ENCODE measurements around the gene FAM174B. TPM values are rescaled to one million over a fixed set of nuclear protein-coding genes. Genes with fewer than 3 reads are reported as not detected.

FAM174B gene
- total and polyA plus RNA-seq, 12 donors = 3.7 to 16.4 (median 9.9) TPM

DNA sequence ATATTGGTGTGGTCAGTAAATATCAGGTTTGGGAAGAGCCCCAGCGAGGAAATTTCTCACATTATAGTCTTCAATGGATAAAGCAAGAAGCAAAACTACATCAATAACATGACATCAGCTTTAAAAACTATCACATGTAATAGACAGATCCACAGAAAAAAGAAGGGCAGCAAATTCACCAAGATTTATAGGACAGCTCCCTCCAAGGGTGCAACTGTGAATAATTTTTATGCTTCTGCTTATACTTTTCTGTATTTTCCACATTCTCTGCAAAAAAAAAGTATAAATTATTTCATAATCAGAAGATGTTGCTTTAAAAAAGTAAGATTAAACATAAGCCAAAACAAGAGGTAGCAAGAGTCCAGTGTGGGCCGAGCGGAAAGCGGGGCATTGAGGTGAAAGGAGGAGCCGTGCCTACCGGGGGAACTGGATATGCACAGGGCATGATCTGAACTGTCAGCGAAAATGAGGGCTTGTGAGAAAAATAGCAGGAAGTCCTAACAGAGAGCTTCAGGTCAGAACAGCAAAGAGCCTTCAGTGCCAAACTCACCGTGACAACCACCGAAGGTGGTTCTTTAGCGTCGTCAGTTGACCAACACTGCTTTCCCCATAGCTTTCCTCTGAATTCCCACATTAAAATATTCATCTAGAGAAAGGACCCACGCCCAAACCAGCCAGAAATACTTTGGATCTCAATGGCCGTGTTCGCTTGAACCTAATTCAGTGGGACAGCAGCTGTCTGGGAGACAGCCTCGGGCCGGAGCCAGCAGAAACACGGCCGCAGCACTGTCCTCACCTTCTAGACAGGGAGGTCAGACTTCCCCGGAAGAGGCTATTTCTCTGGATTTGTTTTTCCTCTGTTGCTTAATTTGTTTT lies 59.8 kb downstream of the FAM174B start:
- Histone ChIP-seq H3K27ac (peak overlapping the region in 1 of 5 donors; percentile 55), H3K9me3 (replicated peaks in 1 of 3) (no peaks in the 10 kb centered on the region), H3K4me3 (no peak overlapping the region), H3K36me3 (replicated peaks in 1 of 2) (no peaks in the 10 kb centered on the region), H3K4me1 (replicated peaks in 1 of 2) (no peaks in the 10 kb centered on the region), H3K27me3 (no peaks in the 10 kb centered on the region)
- TF ChIP-seq CTCF (IDR thresholded peaks at IDR 0.05) = no peak
- no peak for TF ChIP-seq POLR2A (IDR thresholded peaks at IDR 0.05)
- intact Hi-C loops (cut with DNase I) = no loop called here
- WGBS, 4 donors = 58 to 64% (median 60%) methylated on average over 19 of the region's 19 CpGs
- DNase-seq = peak in 2 of 7 donors; percentile 8 to 36

- no peaks in the 10 kb centered on the region for H3K27me3 ChIP-seq
- no peaks in the 10 kb centered on the region for H3K4me1 ChIP-seq (replicated peaks in 1 of 2)
- 66 to 73% (median 72%) methylated on average over 5 of the region's 5 CpGs for WGBS, 4 donors
- no peaks in the 10 kb centered on the region for H3K9me3 ChIP-seq (replicated peaks in 1 of 3)
- intact Hi-C loops (cut with DNase I) = no loop called here
- TF ChIP-seq CTCF (IDR thresholded peaks at IDR 0.05) = no peak
- no peak for TF ChIP-seq POLR2A (IDR thresholded peaks at IDR 0.05)
- no peaks in the 10 kb centered on the region for H3K36me3 ChIP-seq (replicated peaks in 1 of 2)
- DNase-seq = no peak
- H3K4me3 ChIP-seq = no peak overlapping the region
- H3K27ac ChIP-seq = no peak overlapping the region
Observed at GRCh38 chr15:92591275-92591674, 64.3 kb downstream of the FAM174B start.

DNA sequence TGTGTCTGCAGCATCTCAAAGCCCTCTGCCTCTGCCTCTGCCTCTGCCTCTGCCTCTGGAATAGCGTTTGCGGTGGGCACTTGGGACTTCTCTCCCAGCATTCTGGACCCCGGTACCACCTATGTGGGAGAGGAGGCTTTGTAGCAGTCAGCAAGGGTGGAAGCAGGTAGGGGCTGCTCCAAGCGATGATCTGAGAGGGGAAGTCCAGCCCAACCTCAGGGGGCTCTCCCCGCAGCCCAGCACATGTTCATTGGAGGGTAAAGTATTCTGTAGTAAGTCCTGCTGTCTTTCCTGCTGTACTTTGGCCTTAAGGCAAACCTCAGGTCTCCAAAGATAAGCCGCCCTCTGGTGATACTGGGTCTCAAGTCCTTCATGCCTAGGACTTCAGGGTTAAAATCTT lies 68.6 kb downstream of the FAM174B start:
- no peak for DNase-seq
- H3K36me3 ChIP-seq (replicated peaks in 1 of 2) = no peaks in the 10 kb centered on the region
- TF ChIP-seq POLR2A (IDR thresholded peaks at IDR 0.05) = no peak
- TF ChIP-seq CTCF (IDR thresholded peaks at IDR 0.05) = no peak
- H3K9me3 ChIP-seq (replicated peaks in 1 of 3) = no peaks in the 10 kb centered on the region
- no peaks in the 10 kb centered on the region for H3K4me1 ChIP-seq (replicated peaks in 1 of 2)
- no peaks in the 10 kb centered on the region for H3K27me3 ChIP-seq
- no peak overlapping the region for H3K27ac ChIP-seq
- H3K4me3 ChIP-seq = no peak overlapping the region
- intact Hi-C loops (cut with DNase I) = no loop called here
- WGBS, 4 donors = 83 to 90% (median 87%) methylated on average over 3 to 6 of the region's 6 CpGs

DNA sequence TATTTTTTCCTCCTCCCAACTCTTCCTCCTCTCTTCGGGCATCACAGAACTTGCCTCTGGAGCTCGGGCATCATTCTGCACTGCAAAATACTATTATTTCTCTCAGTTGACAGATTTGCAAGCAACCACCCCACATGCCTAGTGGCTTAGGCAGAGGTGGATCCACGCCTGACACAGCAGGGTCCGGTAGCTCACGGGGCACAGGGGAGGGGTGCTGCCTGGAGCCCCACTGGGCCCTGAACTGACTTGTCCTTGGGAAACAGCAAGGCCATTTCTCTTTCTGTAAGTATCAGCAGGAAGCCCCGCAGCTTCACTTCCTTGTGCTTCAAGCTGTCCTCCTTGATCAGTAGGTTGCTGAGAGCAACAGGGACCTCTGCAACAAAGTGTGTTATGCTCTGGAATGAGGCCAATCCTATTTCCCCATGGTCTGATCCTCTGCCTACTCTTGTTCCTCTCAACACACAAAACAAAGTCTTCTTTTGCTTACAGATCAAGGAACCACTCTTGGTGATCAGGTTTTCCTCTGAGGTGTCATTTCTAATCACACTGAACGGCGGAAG lies 69.1 kb downstream of the FAM174B start:
- DNase-seq = no peak
- intact Hi-C loops (cut with DNase I) = no loop called here
- no peaks in the 10 kb centered on the region for H3K36me3 ChIP-seq (replicated peaks in 1 of 2)
- no peaks in the 10 kb centered on the region for H3K4me1 ChIP-seq (replicated peaks in 1 of 2)
- H3K9me3 ChIP-seq (replicated peaks in 1 of 3) = no peaks in the 10 kb centered on the region
- no peaks in the 10 kb centered on the region for H3K27me3 ChIP-seq
- H3K27ac ChIP-seq = no peak overlapping the region
- H3K4me3 ChIP-seq = no peak overlapping the region
- WGBS, 4 donors = 53 to 71% (median 59%) methylated on average over 8 of the region's 8 CpGs
- TF ChIP-seq CTCF (IDR thresholded peaks at IDR 0.05) (no peak), POLR2A (IDR thresholded peaks at IDR 0.05) (no peak)

Data from adrenal gland (tissue), 12 donors.